Colonic mucosa (tissue), 4 donors: ENCODE data around the gene FAAP20. TPM values are rescaled to one million over a fixed set of nuclear protein-coding genes. Genes with fewer than 3 reads are reported as not detected.

Experiments
- DNase-seq: peaks from one replicate; pipeline ENCODE4 v3.0.0-alpha.2; 2020
- H3K27ac ChIP-seq: fragments of 200-600 bp; one replicate; pipeline ENCODE4 v1.8.0; 2021
- H3K27me3 ChIP-seq: fragments of 200-600 bp; one replicate; pipeline ENCODE4 v1.8.0; 2021
- H3K36me3 ChIP-seq: fragments of 200-600 bp; one replicate; pipeline ENCODE4 v1.8.0; 2021
- H3K4me1 ChIP-seq: fragments of 200-600 bp; one replicate; pipeline ENCODE4 v1.8.0; 2021; ENCODE audit warnings: mild to moderate bottlenecking
- H3K4me3 ChIP-seq: fragments of 200-600 bp; one replicate; pipeline ENCODE4 v1.8.0; 2021
- H3K9ac ChIP-seq, 2 donors: one replicate each; pipeline ENCODE4 v1.7.0; 2013; ENCODE audit warnings: control low read depth in 2 of 2, low read depth in 2 of 2, low read length in 2 of 2
- H3K9me3 ChIP-seq: fragments of 200-600 bp; one replicate; pipeline ENCODE4 v1.8.0; 2021
- CTCF ChIP-seq: fragments of 200-600 bp; IDR thresholded peaks from one replicate; pipeline ENCODE4 v1.8.0; 2022; ENCODE audit warnings: antibody characterized with exemption, mild to moderate bottlenecking
- intact Hi-C: fragments of 100-400 bp; cut with DNase I; formaldehyde crosslinking; loops from one replicate; pipeline ENCODE4 v1.14.1; 2022
- total RNA-seq, 2 donors: library from RNA; stranded (reverse); fragmentation: NEBNext Ultra II Directional in 1 of 2; extraction: Animal tissue kit (Norgen Biotek cat#: 25700) in 1 of 2; gene quantifications; one replicate each; pipeline ENCODE4 v1.2.1, GENCODE V29; 2021
- donor health status: healthy.
- donor health status: DM: no; HTN: no; CAD: no.
- donor health status: DM: no; HTN: no; CAD: no.

FAAP20 gene
- total RNA-seq, 2 donors from 2014 or later: 29.9 to 53.7 TPM

- peak overlapping the region; percentile 34 for H3K27ac ChIP-seq
- no peak overlapping the region for H3K9ac ChIP-seq
- H3K27me3 ChIP-seq: no peaks in the 10 kb centered on the region
- H3K4me3 ChIP-seq: no peak overlapping the region
- H3K9me3 ChIP-seq: no peaks in the 10 kb centered on the region
- no peaks in the 10 kb centered on the region for H3K36me3 ChIP-seq
- TF ChIP-seq CTCF: no peak
- H3K4me1 ChIP-seq: peaks cover 26% of the 10 kb centered on the region
- no peak for DNase-seq
- intact Hi-C loops: loop anchor here (10.0 kb wide), 1 partner anchor 452 kb away; no protein-coding TSS in a partner anchor
Observed at GRCh38 chr1:2192031-2192995, 2.3 kb downstream of the FAAP20 start.

GRCh38 chr1:2190491-2190976, 4.0 kb downstream of the FAAP20 start:
- intact Hi-C loops: loop anchor here (10.0 kb wide), 1 partner anchor 454 kb away; no protein-coding TSS in a partner anchor
- peak; percentile 22 for DNase-seq

GRCh38 chr1:2189459-2190425, 4.8 kb downstream of the FAAP20 start:
- Histone ChIP-seq H3K36me3 (no peaks in the 10 kb centered on the region), H3K4me1 (peaks cover 19% of the 10 kb centered on the region), H3K27me3 (no peaks in the 10 kb centered on the region), H3K9ac (peak overlapping the region; percentile 78 to 93), H3K27ac (peak overlapping the region; percentile 96), H3K4me3 (peak overlapping the region; percentile 52), H3K9me3 (no peaks in the 10 kb centered on the region)
- intact Hi-C loops: loop anchor here (10.0 kb wide), 1 partner anchor 455 kb away; no protein-coding TSS in a partner anchor
- peak; percentile 96 for DNase-seq
- no peak for TF ChIP-seq CTCF

More at GRCh38 chr1:2190491-2190976, 4.0 kb downstream of the FAAP20 start:
- Histone ChIP-seq H3K4me3 (peak overlapping the region; percentile 52), H3K36me3 (no peaks in the 10 kb centered on the region), H3K27ac (peak overlapping the region; percentile 96), H3K9ac (peak overlapping the region; percentile 78 to 93), H3K9me3 (no peaks in the 10 kb centered on the region), H3K4me1 (peaks cover 22% of the 10 kb centered on the region), H3K27me3 (no peaks in the 10 kb centered on the region)
- TF ChIP-seq CTCF: no peak

- H3K27ac ChIP-seq: no peak overlapping the region
- no peaks in the 10 kb centered on the region for H3K36me3 ChIP-seq
- H3K27me3 ChIP-seq: no peaks in the 10 kb centered on the region
- no peak overlapping the region for H3K4me3 ChIP-seq
- peaks cover 12% of the 10 kb centered on the region for H3K4me1 ChIP-seq
- DNase-seq: no peak
- intact Hi-C loops: no loop called here
- H3K9ac ChIP-seq: no peak overlapping the region
- H3K9me3 ChIP-seq: no peaks in the 10 kb centered on the region
- no peak for TF ChIP-seq CTCF
Observed at GRCh38 chr1:2188336-2188735, 6.2 kb downstream of the FAAP20 start.

- H3K9ac ChIP-seq: no peak overlapping the region
- TF ChIP-seq CTCF: no peak
- peaks cover 12% of the 10 kb centered on the region for H3K4me1 ChIP-seq
- intact Hi-C loops: no loop called here
- no peak overlapping the region for H3K4me3 ChIP-seq
- no peaks in the 10 kb centered on the region for H3K27me3 ChIP-seq
- no peak for DNase-seq
- H3K36me3 ChIP-seq: no peaks in the 10 kb centered on the region
- H3K9me3 ChIP-seq: no peaks in the 10 kb centered on the region
- no peak overlapping the region for H3K27ac ChIP-seq
Observed at GRCh38 chr1:2187619-2188018, 7.0 kb downstream of the FAAP20 start.
